ENCODE data around the gene NTM. TPM values are rescaled to one million over a fixed set of nuclear protein-coding genes. Genes with fewer than 3 reads are reported as not detected.

The NTM gene
- total and polyA plus RNA-seq, 2 donors (not counting 3 experiments of a cell fraction or from before 2014, with no cell fraction given): 1.00 to 1.1 TPM

- TF ChIP-seq MYC (IDR thresholded peaks at IDR 0.05; ENCODE audit: low read depth, low read length) (no peak), GATA2 (IDR thresholded peaks at IDR 0.05; ENCODE audit: insufficient read depth, insufficient read length, low read depth, low read length) (no peak), POLR2A (IDR thresholded peaks at IDR 0.05; ENCODE audit: low read depth, low read length) (no peak), MAX (IDR thresholded peaks at IDR 0.05; ENCODE audit: insufficient read depth, insufficient read length) (no peak), POLR2AphosphoS5 (IDR thresholded peaks at IDR 0.05; ENCODE audit: insufficient read depth, low read depth, low read length) (no peak), CTCF (IDR thresholded peaks at IDR 0.05; ENCODE audit: extremely low read depth in 1 of 2, insufficient read depth in 1 of 2, low read depth in 1 of 2, low read length in 2 of 2) (no peak), EZH2 (IDR thresholded peaks at IDR 0.05; ENCODE audit: borderline replicate concordance, low read depth, low read length, severe bottlenecking) (no peak), FOS (IDR thresholded peaks at IDR 0.05; ENCODE audit: borderline replicate concordance, insufficient read depth, low read length) (no peak), JUN (IDR thresholded peaks at IDR 0.05; ENCODE audit: borderline replicate concordance, insufficient read depth, insufficient read length, low read depth) (no peak)
These were observed 972.0 kb downstream of the NTM start for GRCh38 chr11:132342408-132342807.

More at GRCh38 chr11:132342408-132342807, 972.0 kb downstream of the NTM start:
- POLR2A ChIA-PET: no interaction called here
- no peaks in the 10 kb centered on the region for H3K4me1 ChIP-seq (ENCODE audit: control insufficient read depth, extremely low read depth, insufficient read depth, low read length)
- H2AFZ ChIP-seq (ENCODE audit: low read depth, low read length): no peak overlapping the region
- H3K79me2 ChIP-seq (ENCODE audit: control insufficient read depth, insufficient read depth, low read length): no peaks in the 10 kb centered on the region
- H3K9ac ChIP-seq (replicated peaks; ENCODE audit: extremely low read depth, insufficient read depth, low read length): no peak overlapping the region
- H3K4me3 ChIP-seq (replicated peaks in 1 of 3; ENCODE audit: insufficient read depth in 1 of 3, low read depth in 1 of 3, low read length in 3 of 3): no peak overlapping the region
- H3K36me3 ChIP-seq (ENCODE audit: control insufficient read depth in 2 of 2, extremely low read depth in 1 of 2, insufficient read depth in 2 of 2, low read length in 2 of 2): no peaks in the 10 kb centered on the region
- no peaks in the 10 kb centered on the region for H3K9me3 ChIP-seq (replicated peaks; ENCODE audit: control insufficient read depth, insufficient read depth, low read length)
- H3K27me3 ChIP-seq (ENCODE audit: control insufficient read depth in 2 of 2, insufficient read depth in 2 of 2, low read length in 2 of 2): no peaks in the 10 kb centered on the region
- H3K9me1 ChIP-seq (replicated peaks; ENCODE audit: control insufficient read depth, extremely low read depth, insufficient read depth, low read length): no peaks in the 10 kb centered on the region
- no peak overlapping the region for H3K4me2 ChIP-seq (ENCODE audit: insufficient read depth, low read length)
- no peaks in the 10 kb centered on the region for H4K20me1 ChIP-seq (replicated peaks; ENCODE audit: control insufficient read depth, extremely low read depth, insufficient read depth, low read length)
- intact Hi-C loops (cut with micrococcal nuclease): no loop called here
- DNase-seq (ENCODE audit: low read depth, low spot score) (no peak), FAIRE-seq (no peak)
- CTCF ChIA-PET: no interaction called here
- H3K27ac ChIP-seq (ENCODE audit: insufficient read depth, low read depth, low read length): no peak overlapping the region
- dilution Hi-C loops (cut with MboI; ENCODE audit: extremely low pct_ligation_motif_present, low sequenced_read_pairs): no loop called here
- no TSS peak for BruUV-seq (replicated peaks)

Data from endothelial cell of umbilical vein (primary cell).